Liver (tissue), 3 donors: Measurements from ENCODE around the gene UBE4A.

Experiments used
- EGR1 ChIP-seq, 2 donors: IDR thresholded peaks; 2 replicates each; pipeline ENCODE4 v1.6.1; 2016 to 2018; ENCODE audit warnings: antibody characterized with exemption in 2 of 2, low read depth in 2 of 2
- JUND ChIP-seq, 2 donors: IDR thresholded peaks; 2 replicates each; pipeline ENCODE4 v1.6.1; 2016; ENCODE audit warnings: antibody characterized with exemption in 2 of 2
- YY1 ChIP-seq: IDR thresholded peaks from 2 replicates; pipeline ENCODE4 v1.6.1; 2016; ENCODE audit warnings: antibody characterized with exemption, mild to moderate bottlenecking
- TF ChIP-seq, protein P1 (sequence below): fragments of 150-350 bp; IDR thresholded peaks from 2 replicates; pipeline ENCODE4 v1.5.1; 2017; ENCODE audit warnings: improper control_type of control experiment, low read depth, low read length; ENCODE audit not compliant: missing input control
- donor health status: healthy.
- donor health status: healthy.

GRCh38 chr11:118366287-118366686, 6.9 kb downstream of the UBE4A start:
- TF ChIP-seq EGR1 (IDR thresholded peaks at IDR 0.05; ENCODE audit: low read depth in 2 of 2), result no peak
- TF ChIP-seq JUND (IDR thresholded peaks at IDR 0.05), result no peak
- TF ChIP-seq YY1, result no peak
- TF ChIP-seq, protein P1, sequence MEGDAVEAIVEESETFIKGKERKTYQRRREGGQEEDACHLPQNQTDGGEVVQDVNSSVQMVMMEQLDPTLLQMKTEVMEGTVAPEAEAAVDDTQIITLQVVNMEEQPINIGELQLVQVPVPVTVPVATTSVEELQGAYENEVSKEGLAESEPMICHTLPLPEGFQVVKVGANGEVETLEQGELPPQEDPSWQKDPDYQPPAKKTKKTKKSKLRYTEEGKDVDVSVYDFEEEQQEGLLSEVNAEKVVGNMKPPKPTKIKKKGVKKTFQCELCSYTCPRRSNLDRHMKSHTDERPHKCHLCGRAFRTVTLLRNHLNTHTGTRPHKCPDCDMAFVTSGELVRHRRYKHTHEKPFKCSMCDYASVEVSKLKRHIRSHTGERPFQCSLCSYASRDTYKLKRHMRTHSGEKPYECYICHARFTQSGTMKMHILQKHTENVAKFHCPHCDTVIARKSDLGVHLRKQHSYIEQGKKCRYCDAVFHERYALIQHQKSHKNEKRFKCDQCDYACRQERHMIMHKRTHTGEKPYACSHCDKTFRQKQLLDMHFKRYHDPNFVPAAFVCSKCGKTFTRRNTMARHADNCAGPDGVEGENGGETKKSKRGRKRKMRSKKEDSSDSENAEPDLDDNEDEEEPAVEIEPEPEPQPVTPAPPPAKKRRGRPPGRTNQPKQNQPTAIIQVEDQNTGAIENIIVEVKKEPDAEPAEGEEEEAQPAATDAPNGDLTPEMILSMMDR, result no peak
